H1 (cell line): ENCODE data around the gene CRTC3. TPM values are rescaled to one million over a fixed set of nuclear protein-coding genes. Genes with fewer than 3 reads are reported as not detected.
"Not testable (repeated sequence)": the region's sequence is repeated elsewhere in the genome, so short reads cannot be mapped to it uniquely, and the experiment has no call there.

Experiments
- CTCF ChIA-PET: fragments of 300-600 bp; sonication (Branson Sonifier 250); formaldehyde crosslinking; loops from one replicate; lab custom pipeline; 2021; ENCODE audit not compliant: partially characterized antibody; lab: Charles Lee
- POLR2A ChIA-PET: fragments of 300-600 bp; sonication (Branson Sonifier 250); formaldehyde crosslinking; loops from one replicate; lab custom pipeline; 2021; ENCODE audit warnings: inconsistent platforms; ENCODE audit not compliant: partially characterized antibody; lab: Charles Lee
- DNase-seq, 2 experiments: peaks; one replicate each; pipeline versions ENCODE4 v3.0.0 to v3.0.0-alpha.2; 2010 to 2022; ENCODE audit warnings: low spot score in 2 of 2, low read depth in 1 of 2, mixed read lengths in 1 of 2
- FAIRE-seq: peaks from 2 replicates; lab custom pipeline; 2011; peaks lifted over from hg19 to GRCh38; lab: Jason Lieb, UNC
- H2AFZ ChIP-seq: 2 replicates; pipeline ENCODE4 v1.8.1; 2012; ENCODE audit warnings: low read length, inconsistent platforms
- H2AK5ac ChIP-seq: 2 replicates; pipeline ENCODE4 v1.6.1; 2013; ENCODE audit warnings: low read depth, low read length
- H2BK120ac ChIP-seq: replicated peaks from 2 replicates; pipeline ENCODE3; 2013; ENCODE audit warnings: low read depth, low read length, inconsistent platforms
- H2BK12ac ChIP-seq: 2 replicates; pipeline ENCODE4 v1.6.1; 2013; ENCODE audit warnings: low read depth, low read length
- H2BK15ac ChIP-seq: 2 replicates; pipeline ENCODE4 v1.6.1; 2013; ENCODE audit warnings: low read length
- H2BK20ac ChIP-seq: 2 replicates; pipeline ENCODE4 v1.6.1; 2013; ENCODE audit warnings: low read length
- H2BK5ac ChIP-seq: 2 replicates; pipeline ENCODE4 v1.6.1; 2013; ENCODE audit warnings: low read depth, low read length
- H3K14ac ChIP-seq: 2 replicates; pipeline ENCODE4 v1.6.1; 2013; ENCODE audit warnings: inconsistent platforms; ENCODE audit not compliant: insufficient read length
- H3K18ac ChIP-seq: 2 replicates; pipeline ENCODE4 v1.6.1; 2013; ENCODE audit warnings: low read length; ENCODE audit errors: extremely low read depth
- H3K23ac ChIP-seq: 2 replicates; pipeline ENCODE4 v1.6.1; 2013; ENCODE audit warnings: inconsistent platforms; ENCODE audit not compliant: insufficient read length
- H3K23me2 ChIP-seq: 2 replicates; pipeline ENCODE4 v1.6.1; 2013; ENCODE audit warnings: low read depth, low read length
- H3K27ac ChIP-seq: 2 replicates; pipeline ENCODE4 v1.6.1; 2011; ENCODE audit warnings: low read depth, low read length, inconsistent platforms
- H3K27me3 ChIP-seq, 4 experiments: replicated peaks in 1 of 4; 1 replicate in 1 of 4; 2 replicates in 3 of 4; pipeline versions ENCODE4 v1.6.1 to v1.8.1; 2011 to 2013; ENCODE audit warnings: low read length in 3 of 4, mild to moderate bottlenecking in 3 of 4, inconsistent platforms in 2 of 4, mixed read lengths in 2 of 4, moderate library complexity in 1 of 4; ENCODE audit not compliant: control insufficient read depth in 3 of 4, insufficient read depth in 3 of 4; ENCODE audit errors: extremely low read depth in 1 of 4
- H3K36me3 ChIP-seq, 4 experiments: 2 replicates each; pipeline versions ENCODE4 v1.6.1 to v1.8.1; 2011 to 2013; ENCODE audit warnings: mild to moderate bottlenecking in 4 of 4, low read length in 3 of 4, moderate library complexity in 2 of 4, control low read depth in 1 of 4, inconsistent platforms in 1 of 4; ENCODE audit not compliant: insufficient read depth in 4 of 4, control insufficient read depth in 2 of 4
- H3K4ac ChIP-seq: replicated peaks from 2 replicates; pipeline ENCODE3; 2013; ENCODE audit warnings: low read length, low read depth, mixed read lengths, inconsistent platforms; ENCODE audit not compliant: insufficient read length
- H3K4me1 ChIP-seq, 4 experiments: replicated peaks in 1 of 4; 1 replicate in 1 of 4; 2 replicates in 3 of 4; pipeline versions ENCODE4 v1.6.1 to v1.8.1; 2011 to 2013; ENCODE audit warnings: low read length in 3 of 4, inconsistent platforms in 2 of 4, mixed read lengths in 1 of 4; ENCODE audit not compliant: insufficient read depth in 4 of 4, control insufficient read depth in 3 of 4
- H3K4me2 ChIP-seq, 2 experiments: 2 replicates each; pipeline versions ENCODE4 v1.6.1 to v1.8.1; 2011 to 2013; ENCODE audit warnings: low read depth in 2 of 2, low read length in 2 of 2, control low read depth in 1 of 2, inconsistent platforms in 1 of 2, mild to moderate bottlenecking in 1 of 2; ENCODE audit not compliant: insufficient read depth in 1 of 2
- H3K4me3 ChIP-seq, 4 experiments: fragments of 200-600, 300-600 bp in 1 of 4; sonication (generic), shearing (Covaris generic), sonication (Bioruptor Twin) in 1 of 4; 2 replicates each; pipeline versions ENCODE4 v1.5.1 to v1.8.1; 2011 to 2016; ENCODE audit warnings: low read length in 4 of 4, low read depth in 3 of 4, control low read depth in 2 of 4, inconsistent platforms in 2 of 4, mild to moderate bottlenecking in 2 of 4, mixed read lengths in 1 of 4, moderate library complexity in 1 of 4; ENCODE audit not compliant: insufficient read depth in 2 of 4; ENCODE audit errors: extremely low read depth in 1 of 4
- H3K56ac ChIP-seq: replicated peaks from 2 replicates; pipeline ENCODE3; 2013; ENCODE audit warnings: low read depth, mild to moderate bottlenecking, mixed read lengths, low read length, inconsistent platforms; ENCODE audit not compliant: insufficient read length
- H3K79me1 ChIP-seq: 2 replicates; pipeline ENCODE4 v1.6.1; 2013; ENCODE audit warnings: low read depth, low read length, control low read depth
- H3K79me2 ChIP-seq, 2 experiments: 2 replicates each; pipeline versions ENCODE4 v1.6.1 to v1.8.1; 2012 to 2013; ENCODE audit warnings: low read length in 2 of 2, mild to moderate bottlenecking in 2 of 2, inconsistent platforms in 1 of 2; ENCODE audit not compliant: insufficient read depth in 2 of 2, control insufficient read depth in 1 of 2
- H3K9ac ChIP-seq, 4 experiments: replicated peaks in 1 of 4; 1 replicate in 1 of 4; 2 replicates in 3 of 4; pipeline versions ENCODE4 v1.6.1 to v1.8.1; 2011 to 2013; ENCODE audit warnings: low read depth in 3 of 4, low read length in 3 of 4, control low read depth in 2 of 4, mild to moderate bottlenecking in 2 of 4, moderate library complexity in 2 of 4, inconsistent platforms in 1 of 4; ENCODE audit errors: extremely low read depth in 1 of 4
- H3K9me3 ChIP-seq, 2 experiments: 2 replicates each; pipeline versions ENCODE4 v1.6.1 to v1.8.1; 2012 to 2013; ENCODE audit warnings: mild to moderate bottlenecking in 2 of 2, moderate library complexity in 2 of 2, control low read depth in 1 of 2, inconsistent platforms in 1 of 2, low read depth in 1 of 2, low read length in 1 of 2, mixed read lengths in 1 of 2; ENCODE audit not compliant: insufficient read depth in 2 of 2
- H4K20me1 ChIP-seq, 2 experiments: replicated peaks in 1 of 2; 2 replicates each; pipeline versions ENCODE3 to v1.8.1; 2011 to 2013; ENCODE audit warnings: inconsistent platforms in 2 of 2, low read length in 2 of 2, mild to moderate bottlenecking in 1 of 2; ENCODE audit not compliant: insufficient read depth in 2 of 2, control insufficient read depth in 1 of 2
- H4K5ac ChIP-seq: 2 replicates; pipeline ENCODE4 v1.6.1; 2013; ENCODE audit warnings: low read length, low read depth, mixed read lengths, inconsistent platforms; ENCODE audit not compliant: insufficient read length
- H4K8ac ChIP-seq: 2 replicates; pipeline ENCODE4 v1.8.0; 2013; ENCODE audit warnings: mild to moderate bottlenecking, moderate library complexity, low read length, inconsistent platforms; ENCODE audit not compliant: insufficient read depth; ENCODE audit errors: extremely low read depth
- H4K91ac ChIP-seq: replicated peaks from 2 replicates; pipeline ENCODE3; 2013; ENCODE audit warnings: low read length, mixed read lengths, inconsistent platforms; ENCODE audit not compliant: insufficient read length
- WGBS, 2 experiments: shearing (Covaris generic) in 1 of 2; methylation state at CpG; one replicate each; pipeline versions ENCODE4 v1.1.6 to v1.1.7; 2013 to 2015; ENCODE audit warnings: low lambda C conversion rate in 2 of 2, mixed read lengths in 2 of 2, inconsistent platforms in 1 of 2, low coverage in 1 of 2, missing lambda C conversion rate in 1 of 2; ENCODE audit not compliant: insufficient replicate concordance in 2 of 2, insufficient coverage in 1 of 2, insufficient read length in 1 of 2; ENCODE audit errors: extremely low coverage in 1 of 2, missing lambda C conversion rate in 1 of 2; 5-methylcytosine and 5-hydroxymethylcytosine counted together
- polyA plus RNA-seq, 7 experiments: library from polyadenylated mRNA; depleted of rRNA in 3 of 7; stranded (reverse) in 5 of 7; unstranded in 2 of 7; fragments of >200 nt in 5 of 7; fragments of 200-250 nt in 2 of 7; gene quantifications; 1 replicate in 5 of 7; 2 replicates in 1 of 7; 4 replicates in 1 of 7; pipeline versions ENCODE4 v1.2.1 to v1.2.3, GENCODE V29; 2011 to 2013; ENCODE audit warnings: missing spikeins in 2 of 7, mixed read lengths in 2 of 7
- total RNA-seq: library from RNA; stranded (reverse); fragmentation: NEBNext Ultra II Directional; extraction: Animal tissue kit (Norgen Biotek cat#: 25700); gene quantifications from 2 replicates; pipeline ENCODE4 v1.2.1, GENCODE V29; 2021

The CRTC3 gene
- total and polyA plus RNA-seq, 2 of the 8 experiments (the other 6 are each of a cell fraction or from before 2014, with no cell fraction given) = 5.0 to 5.3 TPM

DNA sequence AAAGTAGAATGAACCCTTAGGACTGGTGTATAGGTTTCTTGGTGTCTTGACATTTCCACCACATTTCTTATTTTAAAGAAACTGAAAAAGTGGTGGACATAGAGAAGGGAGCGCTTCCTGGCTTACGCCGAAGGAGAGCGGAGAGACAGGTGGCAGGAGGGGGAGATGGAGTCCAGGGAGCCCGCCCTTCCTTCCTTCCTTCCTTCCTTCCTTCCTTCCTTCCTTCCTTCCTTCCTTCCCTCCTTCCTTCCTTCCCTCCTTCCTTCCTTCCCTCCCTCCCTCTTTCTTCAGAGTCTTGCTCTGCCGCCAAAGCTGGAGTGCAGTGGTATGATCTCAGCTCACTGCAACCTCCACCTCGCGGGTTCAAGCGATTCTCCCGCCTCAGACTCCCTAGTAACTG lies 143.6 kb downstream of the CRTC3 start:
- H2BK120ac ChIP-seq, H3K56ac ChIP-seq, H2AFZ ChIP-seq, H3K9me3 ChIP-seq, H3K4me2 ChIP-seq, H3K36me3 ChIP-seq, H3K79me2 ChIP-seq, H3K27ac ChIP-seq, H4K5ac ChIP-seq, H3K4ac ChIP-seq, DNase-seq, H4K8ac ChIP-seq, H3K27me3 ChIP-seq, H3K4me3 ChIP-seq, H2BK20ac ChIP-seq, H3K14ac ChIP-seq, POLR2A ChIA-PET, H2BK15ac ChIP-seq, H2BK5ac ChIP-seq, H2BK12ac ChIP-seq, H3K18ac ChIP-seq, H3K23ac ChIP-seq, H3K79me1 ChIP-seq, FAIRE-seq, H3K4me1 ChIP-seq, H3K9ac ChIP-seq, H4K20me1 ChIP-seq, H2AK5ac ChIP-seq, H4K91ac ChIP-seq, H3K23me2 ChIP-seq: not testable (repeated sequence)
- CTCF ChIA-PET = interaction anchor here (0.6 to 1.2 kb wide), 2 partner anchors 30 to 87 kb away, joined by 3 to 4 read pairs; no protein-coding TSS in a partner anchor
- 90% methylated on average over 5 of the region's 10 CpGs; no CpG with 5 or more reads in 1 of the 2 experiments for WGBS, 2 experiments
